Stimulated activated CD4-positive, alpha-beta T cell treated with anti-CD3 and anti-CD28 coated beads, Interleukin-15, amount 100 ng/mL, for 48 hours (primary cell): Measurements from ENCODE around the gene ZNF557.
"Not testable (repeated sequence)": the region's sequence is repeated elsewhere in the genome, so short reads cannot be mapped to it uniquely, and the experiment has no call there.

Experiments used
- DNase-seq, 2 donors: peaks; one replicate each; pipeline ENCODE4 v3.0.0-alpha.2; 2020; ENCODE audit warnings: low read depth in 2 of 2

Gene ZNF557

DNA sequence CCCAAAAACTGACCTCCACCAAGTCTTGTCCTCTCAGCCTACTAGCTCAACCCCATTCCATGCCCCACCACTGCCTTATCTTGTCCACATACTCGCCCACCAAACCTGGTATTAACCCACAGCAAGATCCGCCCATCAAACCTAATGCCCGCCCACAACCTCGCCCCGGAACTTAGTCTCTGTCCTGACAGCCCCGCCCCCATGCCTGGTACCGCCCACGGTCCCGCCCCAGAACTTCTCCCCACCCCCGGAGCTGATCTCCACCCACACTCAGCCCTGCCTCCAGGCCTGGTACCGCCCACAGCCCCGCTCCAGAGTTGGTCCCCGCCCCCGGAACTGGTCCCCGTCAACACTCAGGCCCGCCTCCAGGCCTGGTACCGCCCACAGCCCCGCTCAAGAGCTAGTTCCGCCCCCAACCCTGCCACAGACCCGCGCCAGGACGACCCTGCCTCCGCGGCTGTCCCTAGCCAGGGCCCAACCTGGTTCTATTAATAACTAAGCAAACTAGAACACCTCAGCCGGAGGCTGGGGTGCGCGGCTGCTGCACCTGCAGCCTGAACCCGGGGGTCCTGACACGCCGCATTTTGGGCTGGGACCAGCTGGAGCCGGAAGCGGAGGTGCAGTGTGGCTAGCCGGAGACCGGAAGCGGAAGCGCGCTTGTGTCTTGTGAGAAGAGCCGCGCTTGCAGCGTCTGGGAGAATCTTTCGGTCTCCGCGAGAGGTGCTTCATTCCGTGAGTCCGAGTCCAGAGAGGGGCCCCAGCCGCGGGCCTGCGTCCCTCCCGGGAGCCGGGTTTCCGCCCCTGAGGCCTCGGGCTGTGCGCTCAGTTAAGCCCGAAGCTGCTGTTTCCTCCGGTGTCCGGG is at the start of gene ZNF557:
Gene ZNF557 (plus strand): TSS at position 662 of the 862 bp plus-strand sequence. CDS start 5,372 bp downstream, outside the sequence.
- peak; percentile 96 to 98 for DNase-seq

DNA sequence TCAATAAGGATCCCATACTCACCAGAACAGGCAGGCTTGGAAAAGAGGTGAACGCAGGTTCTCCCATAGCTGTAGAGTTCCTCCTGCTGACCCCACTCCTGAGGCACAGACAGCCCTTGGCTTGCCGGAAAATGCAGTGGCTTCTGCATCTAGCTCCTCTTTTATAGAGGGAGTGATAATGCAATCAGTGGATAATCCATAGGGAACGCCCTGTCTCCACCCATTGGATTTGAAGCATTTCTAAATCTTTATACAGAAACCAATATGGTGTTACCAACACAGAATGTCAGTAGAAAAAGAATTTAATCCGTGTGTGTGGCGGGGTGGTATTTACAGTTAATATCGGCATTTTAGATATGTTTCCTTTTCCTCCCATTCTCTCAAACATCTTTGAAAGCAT is 48.2 kb upstream of the ZNF557 start, which contains the start of gene MBD3L2B:
Gene MBD3L2B (minus strand): TSS at position 101 of the 400 bp plus-strand sequence. CDS start 34 bp downstream, at position 67.
- DNase-seq: not testable (repeated sequence)

DNA sequence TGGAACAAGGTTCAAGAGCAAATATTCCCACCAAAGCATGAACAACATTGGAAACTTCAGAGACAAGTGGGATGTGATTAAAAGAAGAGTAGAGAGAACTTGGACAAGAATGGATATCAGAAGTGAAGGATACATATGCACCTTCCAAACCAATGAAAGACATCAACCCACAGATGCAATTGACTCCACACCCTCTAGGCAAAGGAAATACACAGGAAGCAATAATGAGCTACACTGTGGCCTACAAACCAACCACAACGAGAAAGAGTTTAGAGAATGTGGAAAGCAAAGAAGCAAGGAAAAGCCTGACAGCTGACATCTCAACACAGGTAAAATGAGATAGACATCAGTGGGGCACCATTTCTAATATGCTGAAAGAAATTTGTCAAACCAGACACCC is 40.7 kb upstream of the ZNF557 start:
- DNase-seq: not testable (repeated sequence)

DNA sequence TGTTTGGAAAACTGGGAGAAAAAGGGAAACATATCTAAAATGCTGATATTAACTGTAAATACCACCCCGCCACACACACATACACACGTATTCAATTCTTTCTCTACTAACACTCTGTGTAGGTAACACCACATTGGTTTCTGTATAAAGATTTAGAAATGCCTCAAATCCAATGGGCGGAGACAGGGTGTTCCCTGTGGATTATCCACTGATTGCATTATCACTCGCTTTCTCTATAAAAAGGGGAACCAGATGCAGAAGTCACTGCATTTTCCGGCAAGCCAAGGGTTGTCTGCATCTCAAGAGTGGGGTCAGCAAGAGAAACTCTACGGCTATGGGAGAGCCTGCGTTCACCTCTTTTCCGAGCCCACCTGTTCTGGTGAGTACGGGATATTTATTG is 39.2 kb upstream of the ZNF557 start, which contains the start of gene MBD3L5:
Gene MBD3L5 (plus strand): TSS at position 301 of the 400 bp plus-strand sequence. CDS start 34 bp downstream, at position 335.
- not testable (repeated sequence) for DNase-seq

DNA sequence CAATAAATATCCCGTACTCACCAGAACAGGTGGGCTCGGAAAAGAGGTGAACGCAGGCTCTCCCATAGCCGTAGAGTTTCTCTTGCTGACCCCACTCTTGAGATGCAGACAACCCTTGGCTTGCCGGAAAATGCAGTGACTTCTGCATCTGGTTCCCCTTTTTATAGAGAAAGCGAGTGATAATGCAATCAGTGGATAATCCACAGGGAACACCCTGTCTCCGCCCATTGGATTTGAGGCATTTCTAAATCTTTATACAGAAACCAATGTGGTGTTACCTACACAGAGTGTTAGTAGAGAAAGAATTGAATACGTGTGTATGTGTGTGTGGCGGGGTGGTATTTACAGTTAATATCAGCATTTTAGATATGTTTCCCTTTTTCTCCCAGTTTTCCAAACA is 29.4 kb upstream of the ZNF557 start, which contains the start of gene MBD3L4:
Gene MBD3L4 (minus strand): TSS at position 101 of the 400 bp plus-strand sequence. CDS start 35 bp downstream, at position 66.
- not testable (repeated sequence) for DNase-seq

DNA sequence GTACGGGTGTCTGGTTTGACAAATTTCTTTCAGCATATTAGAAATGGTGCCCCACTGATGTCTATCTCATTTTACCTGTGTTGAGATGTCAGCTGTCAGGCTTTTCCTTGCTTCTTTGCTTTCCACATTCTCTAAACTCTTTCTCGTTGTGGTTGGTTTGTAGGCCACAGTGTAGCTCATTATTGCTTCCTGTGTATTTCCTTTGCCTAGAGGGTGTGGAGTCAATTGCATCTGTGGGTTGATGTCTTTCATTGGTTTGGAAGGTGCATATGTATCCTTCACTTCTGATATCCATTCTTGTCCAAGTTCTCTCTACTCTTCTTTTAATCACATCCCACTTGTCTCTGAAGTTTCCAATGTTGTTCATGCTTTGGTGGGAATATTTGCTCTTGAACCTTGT is 27.9 kb upstream of the ZNF557 start:
- not testable (repeated sequence) for DNase-seq

DNA sequence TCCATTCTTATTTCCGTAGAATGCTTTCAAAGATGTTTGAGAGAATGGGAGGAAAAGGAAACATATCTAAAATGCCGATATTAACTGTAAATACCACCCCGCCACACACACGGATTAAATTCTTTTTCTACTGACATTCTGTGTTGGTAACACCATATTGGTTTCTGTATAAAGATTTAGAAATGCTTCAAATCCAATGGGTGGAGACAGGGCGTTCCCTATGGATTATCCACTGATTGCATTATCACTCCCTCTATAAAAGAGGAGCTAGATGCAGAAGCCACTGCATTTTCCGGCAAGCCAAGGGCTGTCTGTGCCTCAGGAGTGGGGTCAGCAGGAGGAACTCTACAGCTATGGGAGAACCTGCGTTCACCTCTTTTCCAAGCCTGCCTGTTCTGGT is 20.5 kb upstream of the ZNF557 start, which contains the start of gene MBD3L2:
Gene MBD3L2 (plus strand): TSS at position 301 of the 400 bp plus-strand sequence. CDS start 53 bp downstream, at position 354.
- not testable (repeated sequence) for DNase-seq

DNA sequence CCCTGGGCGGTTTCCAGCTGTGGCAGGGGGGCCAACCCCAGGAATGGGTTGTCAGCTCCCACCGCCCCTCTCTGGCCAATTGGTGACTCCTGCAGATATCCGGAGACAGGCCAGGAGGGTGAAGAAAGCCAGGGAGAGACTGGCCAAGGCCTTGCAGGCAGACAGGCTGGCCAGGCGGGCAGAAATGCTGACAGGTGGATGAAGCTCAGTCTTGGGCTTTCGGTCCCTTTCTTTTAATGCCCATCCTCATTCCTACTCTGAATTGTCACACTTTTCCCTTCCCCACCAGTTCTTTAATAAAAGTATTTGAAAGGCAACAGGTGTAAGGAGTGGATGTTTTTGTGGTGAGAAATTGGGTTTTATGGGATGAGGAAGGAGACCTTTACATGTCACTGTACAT is 18.1 kb upstream of the ZNF557 start:
- DNase-seq: not testable (repeated sequence)

DNA sequence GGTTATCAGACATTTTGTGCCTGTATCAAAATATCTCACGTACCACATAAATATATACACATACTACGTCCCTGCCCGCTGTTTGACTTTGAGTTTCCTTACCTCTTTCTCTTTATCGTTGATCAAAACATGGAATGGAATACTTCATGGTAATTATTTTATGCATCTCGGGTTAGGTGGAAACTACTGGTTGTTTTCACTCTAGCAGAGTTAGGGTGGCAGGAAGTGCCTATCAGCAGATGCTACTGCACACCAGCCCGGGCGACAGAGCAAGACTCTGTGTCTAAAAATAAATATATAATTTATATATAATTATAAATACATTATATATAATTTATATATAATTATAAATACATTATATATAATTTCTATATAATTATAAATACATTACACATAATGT is 16.6 kb upstream of the ZNF557 start:
- not testable (repeated sequence) for DNase-seq

DNA sequence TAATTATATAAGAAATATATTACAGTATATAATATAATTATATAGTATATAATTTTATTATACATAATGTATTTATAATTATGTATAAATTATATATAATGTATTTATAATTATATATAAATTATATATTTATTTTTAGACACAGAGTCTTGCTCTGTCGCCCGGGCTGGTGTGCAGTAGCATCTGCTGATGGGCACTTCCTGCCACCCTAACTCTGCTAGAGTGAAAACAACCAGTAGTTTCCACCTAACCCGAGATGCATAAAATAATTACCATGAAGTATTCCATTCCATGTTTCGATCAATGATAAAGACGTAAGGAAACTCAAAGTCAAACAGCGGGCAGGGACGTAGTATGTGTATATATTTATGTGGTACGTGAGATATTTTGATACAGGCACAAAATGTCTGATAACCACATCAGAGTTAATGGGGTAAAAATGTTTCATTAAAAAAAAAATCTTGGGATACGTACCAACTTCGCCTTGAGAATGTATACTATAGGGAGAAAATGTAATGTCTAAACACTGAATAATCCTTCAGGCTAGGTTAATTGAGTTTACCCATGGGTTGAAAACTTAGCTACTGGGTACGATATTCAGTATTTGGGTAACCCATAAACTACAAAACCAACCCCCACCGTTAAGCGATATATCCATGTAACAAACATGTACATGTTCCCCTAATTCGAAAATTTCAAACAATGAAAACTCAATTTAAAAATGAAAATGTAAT is 14.7 kb upstream of the ZNF557 start:
- not testable (repeated sequence) for DNase-seq

DNA sequence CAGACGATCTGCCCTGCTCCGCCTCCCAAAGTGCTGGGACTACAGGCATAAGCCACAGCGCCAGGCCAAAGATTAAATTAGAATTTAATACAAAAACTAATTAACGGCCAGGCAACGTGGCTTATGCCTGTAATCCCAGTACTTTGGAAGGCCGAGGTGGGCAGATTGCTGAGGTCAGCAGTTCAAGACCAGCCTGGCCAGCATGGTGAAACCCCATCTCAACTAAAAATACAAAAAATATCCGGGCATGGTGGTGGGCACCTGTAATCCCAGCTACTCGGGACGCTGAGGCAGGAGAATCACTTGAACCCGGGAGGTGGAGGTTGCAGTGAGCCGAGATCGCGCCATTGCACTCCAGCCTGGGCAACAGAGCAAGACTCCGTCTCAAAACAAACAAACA is 13.8 kb upstream of the ZNF557 start:
- not testable (repeated sequence) for DNase-seq

DNA sequence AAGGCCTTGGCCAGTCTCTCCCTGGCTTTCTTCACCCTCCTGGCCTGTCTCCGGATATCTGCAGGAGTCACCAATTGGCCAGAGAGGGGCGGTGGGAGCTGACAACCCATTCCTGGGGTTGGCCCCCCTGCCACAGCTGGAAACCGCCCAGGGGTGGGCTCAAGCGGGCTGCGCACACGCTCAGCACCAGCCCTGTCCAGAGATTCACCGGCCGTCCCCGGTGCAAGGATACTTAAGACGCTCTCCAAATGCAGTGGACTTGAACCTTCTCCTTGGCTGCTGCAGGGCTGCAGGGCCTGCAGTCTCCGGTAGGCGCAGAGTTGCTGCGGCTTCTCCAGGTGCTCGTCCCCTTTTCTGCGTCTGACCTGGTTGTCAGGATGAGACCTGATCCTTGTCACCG is 13.1 kb upstream of the ZNF557 start:
- not testable (repeated sequence) for DNase-seq

DNA sequence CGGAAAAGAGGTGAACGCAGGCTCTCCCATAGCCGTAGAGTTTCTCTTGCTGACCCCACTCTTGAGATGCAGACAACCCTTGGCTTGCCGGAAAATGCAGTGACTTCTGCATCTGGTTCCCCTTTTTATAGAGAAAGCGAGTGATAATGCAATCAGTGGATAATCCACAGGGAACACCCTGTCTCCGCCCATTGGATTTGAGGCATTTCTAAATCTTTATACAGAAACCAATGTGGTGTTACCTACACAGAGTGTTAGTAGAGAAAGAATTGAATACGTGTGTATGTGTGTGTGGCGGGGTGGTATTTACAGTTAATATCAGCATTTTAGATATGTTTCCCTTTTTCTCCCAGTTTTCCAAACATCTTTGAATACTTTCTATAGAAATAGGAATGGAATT is 10.9 kb upstream of the ZNF557 start, which contains the start of gene MBD3L3:
Gene MBD3L3 (minus strand): TSS at position 101 of the 400 bp plus-strand sequence. CDS start 71 bp downstream, at position 30.
- not testable (repeated sequence) for DNase-seq

DNA sequence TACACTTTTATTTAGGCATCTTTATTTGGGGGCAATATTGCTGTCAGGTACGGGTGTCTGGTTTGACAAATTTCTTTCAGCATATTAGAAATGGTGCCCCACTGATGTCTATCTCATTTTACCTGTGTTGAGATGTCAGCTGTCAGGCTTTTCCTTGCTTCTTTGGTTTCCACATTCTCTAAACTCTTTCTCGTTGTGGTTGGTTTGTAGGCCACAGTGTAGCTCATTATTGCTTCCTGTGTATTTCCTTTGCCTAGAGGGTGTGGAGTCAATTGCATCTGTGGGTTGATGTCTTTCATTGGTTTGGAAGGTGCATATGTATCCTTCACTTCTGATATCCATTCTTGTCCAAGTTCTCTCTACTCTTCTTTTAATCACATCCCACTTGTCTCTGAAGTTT is 9.5 kb upstream of the ZNF557 start:
- DNase-seq: not testable (repeated sequence)

DNA sequence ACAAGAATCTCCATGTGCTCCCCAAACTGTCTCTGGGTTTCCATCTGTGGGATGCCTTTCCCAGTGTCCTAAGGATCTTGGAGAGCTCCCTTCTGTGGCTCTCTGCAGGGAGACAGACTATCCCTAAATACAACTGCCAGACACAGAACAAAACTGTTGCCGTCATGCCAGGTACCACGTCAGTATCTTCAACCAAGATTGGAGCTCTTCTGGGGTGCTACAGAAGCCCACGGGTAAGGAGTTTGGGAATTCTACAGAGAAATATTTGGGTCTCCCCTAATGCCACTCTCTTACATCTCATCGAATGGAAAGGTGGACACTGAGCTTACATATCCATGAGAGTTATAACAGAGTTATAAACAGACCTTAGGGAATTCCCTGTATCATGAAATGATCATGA is 6.2 kb upstream of the ZNF557 start:
- DNase-seq: no peak

DNA sequence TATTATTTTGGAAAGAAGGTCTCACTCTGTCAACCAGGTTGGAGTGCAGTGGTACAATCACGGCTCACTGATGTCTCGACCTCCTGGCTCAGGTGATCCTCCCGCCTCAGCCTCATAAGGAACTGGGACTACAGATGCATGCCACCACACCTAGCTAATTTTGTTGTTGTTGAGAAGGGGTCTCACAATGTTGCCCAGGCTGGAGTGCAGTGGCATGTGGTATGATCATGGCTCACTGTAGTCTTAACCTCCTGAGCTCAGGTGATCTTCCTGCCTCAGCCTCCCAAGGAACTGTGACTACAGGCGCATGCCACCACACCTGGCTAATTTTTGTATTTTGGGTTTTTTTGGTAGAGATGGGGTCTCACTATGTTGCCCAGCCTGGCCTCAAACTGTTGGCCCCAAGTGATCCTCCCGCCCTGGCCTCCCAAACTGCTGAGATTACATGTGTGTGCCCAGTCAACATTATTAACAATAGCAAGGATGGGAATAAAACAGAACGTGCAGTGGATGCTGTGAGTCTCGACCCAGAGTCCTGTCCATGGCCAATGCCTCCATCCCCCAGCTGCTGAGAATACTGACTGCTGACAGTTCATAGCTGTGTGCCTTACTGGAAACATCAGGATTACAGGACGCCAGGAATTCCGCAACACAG is 5.6 kb upstream of the ZNF557 start:
- no peak for DNase-seq

DNA sequence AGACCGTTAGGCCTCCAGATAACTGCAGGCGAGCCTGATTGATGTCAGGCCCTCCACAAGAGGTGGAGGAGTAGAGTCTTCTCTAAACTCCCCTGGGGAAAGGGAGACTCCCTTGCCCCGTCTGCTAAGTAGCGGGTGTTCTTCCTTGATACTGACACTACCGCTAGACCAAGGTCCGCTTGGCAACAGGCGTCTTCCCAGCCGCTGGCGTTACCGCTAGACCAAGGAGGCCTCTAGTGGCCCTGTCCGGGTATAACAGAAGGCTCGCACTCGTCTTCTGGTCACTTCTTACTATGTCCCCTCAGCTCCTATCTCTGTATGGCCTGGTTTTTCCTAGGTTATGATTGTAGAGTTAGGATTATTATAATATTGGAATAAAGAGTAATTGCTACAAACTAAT is 2.4 kb upstream of the ZNF557 start:
- DNase-seq: not testable (repeated sequence)

DNA sequence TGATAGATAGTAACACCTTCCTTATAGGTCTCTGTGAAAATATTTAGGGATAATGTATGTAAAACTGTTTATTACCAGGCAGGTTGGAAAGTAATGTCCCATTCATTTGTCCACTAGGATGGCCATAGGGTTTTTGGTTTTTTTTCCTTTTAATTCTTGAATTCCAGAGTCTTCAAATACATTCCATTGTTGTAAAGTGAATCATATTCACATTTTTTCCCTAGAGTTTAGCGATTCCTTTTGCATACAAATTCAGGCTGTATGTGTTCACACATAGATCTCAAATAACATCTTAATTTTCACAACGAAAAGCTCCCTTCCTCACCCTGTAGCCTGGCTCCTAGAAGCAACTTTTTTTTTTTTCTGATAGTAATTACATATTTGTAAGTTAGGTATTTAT is 1.8 kb upstream of the ZNF557 start:
- DNase-seq: no peak

DNA sequence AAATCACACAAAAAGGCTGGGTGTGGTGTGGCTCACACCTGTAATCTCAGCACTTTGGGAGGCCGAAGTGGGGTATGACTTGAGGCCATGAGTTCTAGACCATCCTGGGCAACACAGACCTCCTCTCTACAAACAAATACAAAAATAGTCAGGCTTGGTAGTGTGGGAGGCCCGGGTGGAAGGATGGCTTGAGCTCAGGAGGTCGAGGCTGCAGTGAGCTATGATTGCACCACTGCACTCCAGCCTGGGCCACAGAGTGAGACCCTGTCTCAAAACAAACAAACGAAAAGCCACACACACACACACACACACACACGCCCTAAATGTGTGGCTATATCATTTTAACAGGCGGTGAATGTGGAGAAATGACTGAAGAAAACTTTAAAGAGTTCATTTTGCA is 904 bp upstream of the ZNF557 start:
- no peak for DNase-seq

DNA sequence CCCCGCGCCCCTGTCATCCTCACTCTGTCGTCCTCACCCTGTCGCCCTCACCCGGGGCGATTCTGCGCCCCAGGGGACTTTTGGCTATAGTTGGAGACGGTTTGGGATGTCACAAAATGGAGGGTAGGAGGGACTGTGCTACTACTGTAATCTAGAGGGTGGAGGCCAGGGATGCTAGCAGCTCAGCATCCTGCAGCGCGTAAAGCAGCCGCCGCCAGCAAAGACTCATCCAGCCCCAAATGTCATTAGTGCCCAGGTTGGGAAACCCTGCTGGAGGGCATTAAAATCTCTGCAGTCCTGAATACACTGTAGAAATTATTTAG is 362 bp downstream of the ZNF557 start:
- no peak for DNase-seq

DNA sequence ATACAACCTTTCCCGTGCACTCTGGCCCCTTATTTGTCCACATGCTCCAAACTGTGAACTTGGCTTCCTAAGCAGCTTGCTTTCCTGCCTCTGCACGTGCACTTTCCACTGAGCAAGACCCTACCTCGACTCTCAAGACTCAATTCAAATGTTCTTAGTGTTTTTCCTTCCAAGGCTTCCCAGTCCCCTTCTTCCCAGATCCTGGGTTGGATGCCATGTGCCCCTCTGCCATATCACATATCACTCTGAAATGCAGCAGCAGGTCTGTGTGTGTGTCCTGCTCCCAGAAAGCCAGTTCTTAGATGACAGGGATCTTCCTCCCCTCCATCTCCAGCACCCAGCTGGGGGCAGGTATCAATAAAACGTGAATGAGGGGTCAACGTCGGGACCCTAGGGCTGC is 3.0 kb downstream of the ZNF557 start:
- DNase-seq: no peak
